ENCODE data around the gene IKZF3. TPM values are rescaled to one million over a fixed set of nuclear protein-coding genes. Genes with fewer than 3 reads are reported as not detected.

IKZF3 gene
- total RNA-seq, 4 donors from 2014 or later = 0.60 to 1.9 (median 1.1) TPM

DNA sequence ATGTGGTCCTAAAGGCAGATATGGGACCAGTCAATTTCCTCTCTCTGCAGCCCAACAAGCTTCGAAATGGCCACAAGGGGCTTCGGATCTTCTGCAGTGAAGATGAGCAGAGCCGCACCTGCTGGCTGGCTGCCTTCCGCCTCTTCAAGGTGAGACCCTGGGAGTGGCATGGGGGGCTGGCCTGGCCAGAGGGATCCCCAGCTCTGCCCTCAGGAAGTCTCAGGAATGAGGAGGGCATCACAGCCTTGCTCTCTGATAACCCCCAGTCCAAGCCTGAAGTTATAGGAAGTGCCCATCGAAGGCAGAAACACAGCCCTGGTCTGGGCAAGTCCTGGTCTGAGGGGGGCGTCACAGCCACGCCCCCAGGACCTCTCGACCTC, 119.3 kb downstream of the IKZF3 start:
- TF ChIP-seq EP300 (IDR thresholded peaks at IDR 0.05) (no peak), POLR2A (IDR thresholded peaks at IDR 0.05) (no peak), POLR2AphosphoS5 (IDR thresholded peaks at IDR 0.05) (no peak)
- TF ChIP-seq, protein P1, sequence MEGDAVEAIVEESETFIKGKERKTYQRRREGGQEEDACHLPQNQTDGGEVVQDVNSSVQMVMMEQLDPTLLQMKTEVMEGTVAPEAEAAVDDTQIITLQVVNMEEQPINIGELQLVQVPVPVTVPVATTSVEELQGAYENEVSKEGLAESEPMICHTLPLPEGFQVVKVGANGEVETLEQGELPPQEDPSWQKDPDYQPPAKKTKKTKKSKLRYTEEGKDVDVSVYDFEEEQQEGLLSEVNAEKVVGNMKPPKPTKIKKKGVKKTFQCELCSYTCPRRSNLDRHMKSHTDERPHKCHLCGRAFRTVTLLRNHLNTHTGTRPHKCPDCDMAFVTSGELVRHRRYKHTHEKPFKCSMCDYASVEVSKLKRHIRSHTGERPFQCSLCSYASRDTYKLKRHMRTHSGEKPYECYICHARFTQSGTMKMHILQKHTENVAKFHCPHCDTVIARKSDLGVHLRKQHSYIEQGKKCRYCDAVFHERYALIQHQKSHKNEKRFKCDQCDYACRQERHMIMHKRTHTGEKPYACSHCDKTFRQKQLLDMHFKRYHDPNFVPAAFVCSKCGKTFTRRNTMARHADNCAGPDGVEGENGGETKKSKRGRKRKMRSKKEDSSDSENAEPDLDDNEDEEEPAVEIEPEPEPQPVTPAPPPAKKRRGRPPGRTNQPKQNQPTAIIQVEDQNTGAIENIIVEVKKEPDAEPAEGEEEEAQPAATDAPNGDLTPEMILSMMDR (IDR thresholded peaks at IDR 0.05) = no peak
- 52% methylated on average over 4 of the region's 8 CpGs for WGBS
- H3K27me3 ChIP-seq = peaks cover 42% of the 10 kb centered on the region
- H3K4me3 ChIP-seq = no peak overlapping the region
- peaks cover 24% of the 10 kb centered on the region for H3K36me3 ChIP-seq
- peaks cover 23% of the 10 kb centered on the region for H3K4me1 ChIP-seq
- no peaks in the 10 kb centered on the region for H3K9me3 ChIP-seq
- peak in 1 of 2 donors; percentile 44 for DNase-seq (ENCODE audit: low spot score in 2 of 2)
- no peak overlapping the region for H3K27ac ChIP-seq

DNA sequence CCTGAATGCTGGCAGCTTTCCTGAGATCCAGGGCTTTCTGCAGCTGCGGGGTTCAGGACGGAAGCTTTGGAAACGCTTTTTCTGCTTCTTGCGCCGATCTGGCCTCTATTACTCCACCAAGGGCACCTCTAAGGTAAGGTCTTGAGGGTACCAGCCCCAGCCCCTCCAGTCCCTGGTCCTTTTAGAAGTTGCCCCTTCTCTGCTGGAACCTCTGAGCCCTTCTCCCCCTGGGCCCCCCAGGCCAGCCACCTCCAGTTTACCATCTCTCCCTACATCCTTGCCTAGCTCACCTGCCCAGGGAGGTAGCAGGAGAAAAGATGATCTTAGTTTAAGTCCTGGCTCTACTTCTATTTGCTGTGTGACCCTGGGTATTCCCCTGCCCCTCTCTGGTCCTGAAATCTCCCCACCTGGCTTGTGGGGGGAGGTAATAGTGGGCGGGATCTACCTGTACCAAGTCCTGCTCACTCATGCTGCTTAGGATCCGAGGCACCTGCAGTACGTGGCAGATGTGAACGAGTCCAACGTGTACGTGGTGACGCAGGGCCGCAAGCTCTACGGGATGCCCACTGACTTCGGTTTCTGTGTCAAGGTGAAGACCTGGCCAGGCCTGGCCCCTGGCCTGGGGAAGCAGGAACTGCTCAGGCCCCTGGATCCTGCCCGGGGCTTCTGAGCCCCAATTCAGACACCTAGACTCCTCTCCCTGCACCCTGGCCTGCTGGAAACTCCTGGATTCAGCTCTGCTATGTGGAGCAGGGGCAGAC, 119.9 kb downstream of the IKZF3 start:
- H3K36me3 ChIP-seq = peaks cover 24% of the 10 kb centered on the region
- no peak for TF ChIP-seq EP300 (IDR thresholded peaks at IDR 0.05)
- TF ChIP-seq, protein P1 (IDR thresholded peaks at IDR 0.05) = no peak
- no peak for TF ChIP-seq POLR2A (IDR thresholded peaks at IDR 0.05)
- TF ChIP-seq POLR2AphosphoS5 (IDR thresholded peaks at IDR 0.05) = no peak
- no peak overlapping the region for H3K27ac ChIP-seq
- peak in 1 of 2 donors; percentile 49 for DNase-seq (ENCODE audit: low spot score in 2 of 2)
- H3K9me3 ChIP-seq = no peaks in the 10 kb centered on the region
- peaks cover 48% of the 10 kb centered on the region for H3K27me3 ChIP-seq
- H3K4me3 ChIP-seq = no peak overlapping the region
- 89% methylated on average over 15 of the region's 16 CpGs for WGBS
- peaks cover 27% of the 10 kb centered on the region for H3K4me1 ChIP-seq

DNA sequence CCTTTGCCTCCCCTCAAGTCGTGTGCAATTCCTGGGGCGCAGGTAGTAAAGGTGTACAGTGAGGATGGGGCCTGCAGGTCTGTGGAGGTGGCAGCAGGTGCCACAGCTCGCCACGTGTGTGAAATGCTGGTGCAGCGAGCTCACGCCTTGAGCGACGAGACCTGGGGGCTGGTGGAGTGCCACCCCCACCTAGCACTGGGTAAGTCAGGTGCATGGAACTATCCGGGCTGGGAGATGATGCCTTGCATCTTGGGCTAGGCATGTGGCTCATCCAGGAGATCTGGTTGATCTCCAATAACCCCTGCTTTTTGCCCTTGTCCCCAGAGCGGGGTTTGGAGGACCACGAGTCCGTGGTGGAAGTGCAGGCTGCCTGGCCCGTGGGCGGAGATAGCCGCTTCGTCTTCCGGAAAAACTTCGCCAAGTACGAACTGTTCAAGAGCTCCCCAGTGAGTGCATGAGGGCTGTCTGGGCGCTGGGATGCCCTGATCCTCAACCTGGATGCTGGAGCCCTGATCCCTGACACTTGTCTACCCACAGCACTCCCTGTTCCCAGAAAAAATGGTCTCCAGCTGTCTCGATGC, 121.2 kb downstream of the IKZF3 start:
- H3K4me1 ChIP-seq = peaks cover 40% of the 10 kb centered on the region
- DNase-seq (ENCODE audit: low spot score in 2 of 2) = no peak
- no peaks in the 10 kb centered on the region for H3K9me3 ChIP-seq
- TF ChIP-seq POLR2AphosphoS5 (IDR thresholded peaks at IDR 0.05) (no peak), POLR2A (IDR thresholded peaks at IDR 0.05) (no peak), EP300 (IDR thresholded peaks at IDR 0.05) (no peak)
- TF ChIP-seq, protein P1 (IDR thresholded peaks at IDR 0.05) = no peak
- H3K4me3 ChIP-seq = no peak overlapping the region
- H3K27me3 ChIP-seq = peaks cover 51% of the 10 kb centered on the region
- WGBS = 78% methylated on average over 19 of the region's 21 CpGs
- H3K36me3 ChIP-seq = peaks cover 24% of the 10 kb centered on the region
- H3K27ac ChIP-seq = no peak overlapping the region

DNA sequence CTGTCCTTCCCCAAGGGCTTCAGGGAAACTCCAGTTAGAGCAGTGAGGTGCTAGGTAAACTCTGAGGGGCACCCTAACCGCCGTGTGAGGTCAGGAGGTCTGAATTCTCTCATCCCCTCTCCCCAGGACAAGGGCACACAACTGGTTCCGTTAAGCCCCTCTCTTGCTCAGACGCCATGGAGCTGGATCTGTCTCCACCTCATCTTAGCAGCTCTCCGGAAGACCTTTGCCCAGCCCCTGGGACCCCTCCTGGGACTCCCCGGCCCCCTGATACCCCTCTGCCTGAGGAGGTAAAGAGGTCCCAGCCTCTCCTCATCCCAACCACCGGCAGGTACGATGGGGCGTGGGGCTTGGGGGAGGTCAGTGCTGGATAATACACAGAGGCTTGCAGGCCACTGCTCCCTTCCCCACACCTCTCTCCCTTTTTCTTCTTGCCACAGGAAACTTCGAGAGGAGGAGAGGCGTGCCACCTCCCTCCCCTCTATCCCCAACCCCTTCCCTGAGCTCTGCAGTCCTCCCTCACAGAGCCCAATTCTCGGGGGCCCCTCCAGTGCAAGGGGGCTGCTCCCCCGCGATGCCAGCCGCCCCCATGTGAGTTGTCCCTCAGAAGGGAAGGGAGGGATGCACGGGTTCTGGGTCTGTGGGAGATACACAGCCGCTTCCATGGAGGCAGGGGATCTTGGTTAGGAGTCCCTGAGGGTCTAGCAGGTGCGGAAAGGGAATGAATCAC, 121.8 kb downstream of the IKZF3 start:
- Histone ChIP-seq H3K4me3 (no peak overlapping the region), H3K27me3 (peaks cover 58% of the 10 kb centered on the region), H3K36me3 (peaks cover 22% of the 10 kb centered on the region), H3K9me3 (no peaks in the 10 kb centered on the region), H3K4me1 (peaks cover 46% of the 10 kb centered on the region), H3K27ac (no peak overlapping the region)
- WGBS = 82% methylated on average over 17 of the region's 18 CpGs
- no peak for TF ChIP-seq POLR2AphosphoS5 (IDR thresholded peaks at IDR 0.05)
- no peak for TF ChIP-seq EP300 (IDR thresholded peaks at IDR 0.05)
- TF ChIP-seq, protein P1 (IDR thresholded peaks at IDR 0.05) = no peak
- no peak for TF ChIP-seq POLR2A (IDR thresholded peaks at IDR 0.05)
- no peak for DNase-seq (ENCODE audit: low spot score in 2 of 2)

Measured in suprapubic skin (tissue), 4 donors.